Nephron progenitor cell (in vitro differentiated cells): ENCODE data around the gene ZFHX2.
"Not testable (repeated sequence)": the region's sequence is repeated elsewhere in the genome, so short reads cannot be mapped to it uniquely, and the experiment has no call there.

Experiments used
- DNase-seq: peaks from one replicate; pipeline ENCODE4 v3.0.0; 2021
- H3K27ac Mint-ChIP-seq: 2 replicates; pipeline ENCODE4 v1.8.0; 2021; ENCODE audit warnings: mild to moderate bottlenecking, moderate library complexity, mixed read lengths
- H3K27me3 Mint-ChIP-seq: 2 replicates; pipeline ENCODE4 v1.8.0; 2021; ENCODE audit warnings: mild to moderate bottlenecking, low read depth, mixed read lengths; ENCODE audit not compliant: poor library complexity
- H3K36me3 Mint-ChIP-seq: 2 replicates; pipeline ENCODE4 v1.8.0; 2021; ENCODE audit warnings: low read depth, mixed read lengths
- H3K4me1 Mint-ChIP-seq: 2 replicates; pipeline ENCODE4 v1.8.0; 2021; ENCODE audit warnings: mixed read lengths
- H3K4me3 Mint-ChIP-seq: 2 replicates; pipeline ENCODE4 v1.8.0; 2021; ENCODE audit warnings: mild to moderate bottlenecking, moderate library complexity, mixed read lengths
- H3K9me3 Mint-ChIP-seq: 2 replicates; pipeline ENCODE4 v1.8.0; 2021; ENCODE audit warnings: mild to moderate bottlenecking, moderate library complexity, mixed read lengths
- TF ChIP-seq, protein P1 (sequence below): fragments of 200-600 bp; sonication (generic); IDR thresholded peaks from 2 replicates; pipeline ENCODE4 v1.5.0; 2021; ENCODE audit warnings: antibody characterized with exemption

The ZFHX2 gene

DNA sequence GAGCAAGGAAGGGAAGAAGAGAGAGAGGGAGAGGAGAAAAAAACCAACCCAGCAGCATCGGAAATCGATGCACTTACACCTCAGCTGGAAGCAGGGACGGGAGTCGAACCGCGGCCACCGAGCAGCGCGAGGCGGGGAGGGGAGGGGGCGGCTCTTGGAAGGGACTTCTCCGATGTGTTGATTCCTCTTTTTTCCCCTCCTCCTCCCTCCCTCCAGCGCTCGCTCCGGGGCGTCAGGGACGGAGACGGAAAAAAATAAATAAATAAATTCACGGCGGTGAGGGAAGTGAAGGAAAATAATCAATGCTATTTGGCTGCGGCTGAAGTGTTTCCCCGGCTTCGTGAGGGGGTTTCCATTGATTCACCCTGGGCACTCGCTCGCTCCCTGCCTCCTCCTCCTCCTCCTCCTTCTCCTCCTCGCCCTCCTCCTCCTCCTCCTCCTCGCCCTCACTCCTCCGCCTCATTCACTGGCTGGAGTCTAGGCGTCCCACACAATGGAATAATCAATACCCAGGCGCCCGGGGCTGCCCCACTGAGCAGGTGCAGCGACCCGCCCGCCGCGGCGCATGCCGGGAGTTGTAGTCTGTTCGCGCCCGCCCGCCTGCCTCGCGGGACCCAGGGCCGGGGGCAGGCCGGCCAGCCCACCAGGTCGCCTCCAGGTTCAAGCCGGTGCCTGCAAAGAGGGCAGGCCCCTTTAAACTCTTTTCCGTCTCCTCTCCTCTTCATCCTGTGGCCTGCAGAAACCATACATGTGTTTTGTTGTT is at the start of gene ZFHX2:
TSS of gene ZFHX2 (minus strand) at position 500 of the 763 bp plus-strand sequence. CDS start 16,440 bp downstream, outside the sequence.
- H3K9me3 Mint-ChIP-seq = no peaks in the 10 kb centered on the region
- TF ChIP-seq, protein P1, sequence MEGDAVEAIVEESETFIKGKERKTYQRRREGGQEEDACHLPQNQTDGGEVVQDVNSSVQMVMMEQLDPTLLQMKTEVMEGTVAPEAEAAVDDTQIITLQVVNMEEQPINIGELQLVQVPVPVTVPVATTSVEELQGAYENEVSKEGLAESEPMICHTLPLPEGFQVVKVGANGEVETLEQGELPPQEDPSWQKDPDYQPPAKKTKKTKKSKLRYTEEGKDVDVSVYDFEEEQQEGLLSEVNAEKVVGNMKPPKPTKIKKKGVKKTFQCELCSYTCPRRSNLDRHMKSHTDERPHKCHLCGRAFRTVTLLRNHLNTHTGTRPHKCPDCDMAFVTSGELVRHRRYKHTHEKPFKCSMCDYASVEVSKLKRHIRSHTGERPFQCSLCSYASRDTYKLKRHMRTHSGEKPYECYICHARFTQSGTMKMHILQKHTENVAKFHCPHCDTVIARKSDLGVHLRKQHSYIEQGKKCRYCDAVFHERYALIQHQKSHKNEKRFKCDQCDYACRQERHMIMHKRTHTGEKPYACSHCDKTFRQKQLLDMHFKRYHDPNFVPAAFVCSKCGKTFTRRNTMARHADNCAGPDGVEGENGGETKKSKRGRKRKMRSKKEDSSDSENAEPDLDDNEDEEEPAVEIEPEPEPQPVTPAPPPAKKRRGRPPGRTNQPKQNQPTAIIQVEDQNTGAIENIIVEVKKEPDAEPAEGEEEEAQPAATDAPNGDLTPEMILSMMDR = no peak
- H3K27ac Mint-ChIP-seq = peak within 1 kb of the TSS; percentile 3
- no peak within 1 kb of the TSS for H3K4me3 Mint-ChIP-seq
- H3K36me3 Mint-ChIP-seq = no peaks in the 10 kb centered on the region
- H3K4me1 Mint-ChIP-seq = peaks cover 16% of the 10 kb centered on the region
- H3K27me3 Mint-ChIP-seq = peaks cover 3% of the 10 kb centered on the region
- peak; percentile 88 for DNase-seq

DNA sequence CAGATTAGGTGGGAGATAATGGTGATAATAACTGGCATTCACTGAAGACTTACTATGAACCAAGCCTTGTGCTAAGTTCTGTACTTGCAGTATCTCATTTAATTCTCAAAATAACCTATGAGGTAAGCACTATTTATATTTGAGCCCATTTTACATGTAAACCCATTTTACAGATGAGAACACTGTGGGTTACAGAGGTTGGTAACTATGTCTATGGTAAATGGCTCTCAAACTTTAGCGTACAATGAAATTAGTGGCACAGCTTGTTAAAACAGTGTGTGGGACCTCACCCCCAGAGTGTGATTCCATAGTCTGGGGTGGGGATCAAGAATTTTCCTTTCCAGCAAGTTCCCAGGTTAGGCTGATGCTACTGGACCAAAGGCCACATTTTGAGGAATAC is 49.2 kb upstream of the ZFHX2 start:
- Mint-ChIP-seq H3K4me1 (no peaks in the 10 kb centered on the region), H3K4me3 (no peak overlapping the region), H3K36me3 (no peaks in the 10 kb centered on the region), H3K9me3 (peaks cover 7% of the 10 kb centered on the region), H3K27me3 (peaks cover 23% of the 10 kb centered on the region), H3K27ac (no peak overlapping the region)
- TF ChIP-seq, protein P1 = no peak
- DNase-seq = no peak

DNA sequence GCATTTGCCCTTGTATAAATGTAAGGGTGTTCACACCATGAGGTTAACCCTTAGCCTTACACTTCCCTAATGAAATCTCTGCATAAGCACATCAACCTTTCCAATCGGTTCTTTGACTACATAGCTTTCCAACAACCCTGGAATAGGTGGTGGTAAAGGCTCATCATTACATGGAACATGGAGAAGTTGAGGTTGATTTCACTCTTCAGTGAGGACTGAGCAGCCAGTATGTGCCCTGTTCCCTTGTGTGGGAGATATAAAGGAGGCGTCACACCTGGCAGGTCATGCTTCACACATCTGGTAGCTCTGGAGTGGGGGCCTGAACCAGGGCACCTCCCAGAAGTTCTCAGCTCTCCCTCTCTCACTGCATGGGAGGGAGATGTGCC is 48.8 kb upstream of the ZFHX2 start:
- no peaks in the 10 kb centered on the region for H3K36me3 Mint-ChIP-seq
- H3K27ac Mint-ChIP-seq = no peak overlapping the region
- DNase-seq = no peak
- H3K4me1 Mint-ChIP-seq = no peaks in the 10 kb centered on the region
- H3K9me3 Mint-ChIP-seq = peaks cover 9% of the 10 kb centered on the region
- TF ChIP-seq, protein P1 = no peak
- H3K4me3 Mint-ChIP-seq = no peak overlapping the region
- H3K27me3 Mint-ChIP-seq = peaks cover 22% of the 10 kb centered on the region

DNA sequence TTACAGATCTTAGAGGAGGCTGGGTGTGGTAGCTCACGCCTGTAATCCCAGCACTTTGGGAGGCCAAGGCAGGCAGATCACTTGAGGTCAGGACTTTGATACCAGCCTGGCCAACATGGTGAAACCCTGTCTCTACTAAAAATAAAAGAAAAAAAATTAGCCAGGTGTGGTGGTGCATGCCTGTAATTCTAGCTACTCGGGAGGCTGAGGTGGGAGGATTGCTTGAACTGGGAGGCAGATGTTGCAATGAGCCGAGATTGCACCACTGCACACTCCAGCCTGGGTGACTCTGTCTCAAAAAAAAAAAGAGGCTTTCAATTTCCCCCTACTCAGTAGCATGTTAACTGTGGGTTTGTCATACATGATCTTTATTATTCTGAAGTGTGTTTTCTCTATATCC is 42.6 kb upstream of the ZFHX2 start:
- not testable (repeated sequence) for H3K4me1 Mint-ChIP-seq, H3K27ac Mint-ChIP-seq, H3K36me3 Mint-ChIP-seq, H3K4me3 Mint-ChIP-seq, DNase-seq
- H3K27me3 Mint-ChIP-seq = peaks cover 19% of the 10 kb centered on the region
- peaks cover 21% of the 10 kb centered on the region for H3K9me3 Mint-ChIP-seq

DNA sequence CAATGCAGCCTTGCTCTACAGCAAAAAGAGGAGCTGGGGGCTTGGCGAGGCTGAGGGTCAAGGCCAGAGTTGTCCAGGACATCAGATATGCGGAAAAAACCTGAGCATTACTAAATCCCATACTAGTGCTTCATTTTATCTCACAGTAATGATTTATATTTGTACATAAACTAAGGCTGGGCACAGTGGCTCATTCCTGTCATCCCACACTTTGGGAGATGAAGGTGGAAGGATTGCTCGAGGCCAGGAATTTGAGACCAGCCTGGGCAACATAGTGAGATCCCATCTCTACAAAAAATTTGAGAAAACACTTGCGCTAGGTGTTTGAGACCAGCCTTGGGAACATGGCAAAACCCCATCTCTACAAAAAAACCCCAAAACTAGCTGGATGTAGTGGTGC is 38.6 kb upstream of the ZFHX2 start:
- peaks cover 27% of the 10 kb centered on the region for H3K9me3 Mint-ChIP-seq
- no peak overlapping the region for H3K4me3 Mint-ChIP-seq
- peaks cover 27% of the 10 kb centered on the region for H3K27me3 Mint-ChIP-seq
- H3K4me1 Mint-ChIP-seq = peaks cover 13% of the 10 kb centered on the region
- no peak overlapping the region for H3K27ac Mint-ChIP-seq
- no peaks in the 10 kb centered on the region for H3K36me3 Mint-ChIP-seq
- no peak for DNase-seq
- TF ChIP-seq, protein P1 = no peak

DNA sequence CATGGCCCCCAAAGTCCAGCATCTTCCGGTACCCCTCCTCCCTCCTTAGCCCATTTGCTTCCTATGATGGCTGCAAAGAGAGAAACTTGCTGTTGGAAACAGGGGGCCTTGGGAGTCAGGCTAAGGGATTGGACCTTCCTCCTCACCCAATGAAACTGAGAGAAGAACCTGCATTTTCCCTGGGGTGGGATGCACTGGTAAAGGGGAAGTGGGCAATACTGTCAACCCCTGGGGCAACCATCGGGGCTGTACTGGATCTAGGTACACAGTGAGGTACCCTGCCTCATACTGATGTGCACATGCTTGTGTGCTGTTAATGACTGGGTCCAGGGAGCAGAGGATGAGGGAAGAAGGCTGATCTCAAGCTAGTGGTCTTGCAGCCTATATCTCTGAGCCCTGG is 38.0 kb upstream of the ZFHX2 start:
- no peaks in the 10 kb centered on the region for H3K36me3 Mint-ChIP-seq
- H3K27me3 Mint-ChIP-seq = peaks cover 24% of the 10 kb centered on the region
- peaks cover 23% of the 10 kb centered on the region for H3K9me3 Mint-ChIP-seq
- TF ChIP-seq, protein P1 = no peak
- H3K4me3 Mint-ChIP-seq = no peak overlapping the region
- DNase-seq = no peak
- peaks cover 13% of the 10 kb centered on the region for H3K4me1 Mint-ChIP-seq
- no peak overlapping the region for H3K27ac Mint-ChIP-seq
